HG03565 (cell line): ENCODE measurements around the gene KIF7.

Source experiments
- ATAC-seq: cut with Tn5 transposase; IDR thresholded peaks from one replicate; pipeline ENCODE4 v1.9.1; 2021; ENCODE audit warnings: mild to moderate bottlenecking, moderate library complexity; ENCODE audit not compliant: unreplicated experiment

The KIF7 gene

GRCh38 chr15:89649716-89650115 lies 5.6 kb downstream of the KIF7 start:
- ATAC-seq, result no peak

- ATAC-seq, result no peak
Measured at GRCh38 chr15:89649013-89649625, 6.1 kb downstream of the KIF7 start.

- ATAC-seq, result no peak
Measured at GRCh38 chr15:89648106-89649012, 6.9 kb downstream of the KIF7 start.

- no peak for ATAC-seq
Measured at GRCh38 chr15:89647191-89647851, 7.9 kb downstream of the KIF7 start.

- no peak for ATAC-seq
Measured at GRCh38 chr15:89646416-89647141, 8.7 kb downstream of the KIF7 start.

GRCh38 chr15:89645680-89646079 lies 9.6 kb downstream of the KIF7 start:
- no peak for ATAC-seq

GRCh38 chr15:89642106-89642505 lies 13.2 kb downstream of the KIF7 start:
- no peak for ATAC-seq

- ATAC-seq, result no peak
Measured at GRCh38 chr15:89641053-89641452, 14.2 kb downstream of the KIF7 start.

- no peak for ATAC-seq
Measured at GRCh38 chr15:89640245-89640644, 15.0 kb downstream of the KIF7 start.

- no peak for ATAC-seq
Measured at GRCh38 chr15:89633585-89633984, 21.7 kb downstream of the KIF7 start.

GRCh38 chr15:89632563-89633430 lies 22.5 kb downstream of the KIF7 start:
- ATAC-seq, result no peak

GRCh38 chr15:89631902-89632264 lies 23.4 kb downstream of the KIF7 start:
- ATAC-seq, result no peak

- no peak for ATAC-seq
Measured at GRCh38 chr15:89630974-89631901, 24.0 kb downstream of the KIF7 start.

- ATAC-seq, result no peak
Measured at GRCh38 chr15:89630260-89630659, 25.0 kb downstream of the KIF7 start.

- ATAC-seq, result no peak
Measured at GRCh38 chr15:89629829-89630228, 25.4 kb downstream of the KIF7 start.

- no peak for ATAC-seq
Measured at GRCh38 chr15:89628806-89629715, 26.2 kb downstream of the KIF7 start.

- ATAC-seq, result no peak
Measured at GRCh38 chr15:89628301-89628700, 27.0 kb downstream of the KIF7 start.
